Measurements from ENCODE around the gene CPSF7.

The CPSF7 gene

GRCh38 chr11:61406991-61407728, 22.6 kb downstream of the CPSF7 start:
- Histone ChIP-seq H3K27me3 (ENCODE audit: insufficient read depth, poor library complexity, severe bottlenecking) (no peaks in the 10 kb centered on the region), H3K27ac (replicated peaks) (no peak overlapping the region), H3K4me3 (replicated peaks; ENCODE audit: insufficient read depth, low read length) (no peak overlapping the region)
- DNase-seq (ENCODE audit: low read depth in 1 of 2, low spot score in 1 of 2): no peak
- TF ChIP-seq REST (IDR thresholded peaks at IDR 0.05; ENCODE audit: insufficient replicate concordance, low read depth) (no peak), SPI1 (IDR thresholded peaks at IDR 0.05; ENCODE audit: borderline replicate concordance, low read depth) (no peak), POLR2AphosphoS5 (IDR thresholded peaks at IDR 0.05; ENCODE audit: low read depth) (no peak), GABPA (IDR thresholded peaks at IDR 0.05; ENCODE audit: low read depth) (no peak), CTCF (IDR thresholded peaks at IDR 0.05; ENCODE audit: insufficient read depth, low read length) (no peak)

GRCh38 chr11:61406067-61406466, 23.7 kb downstream of the CPSF7 start:
- no peak for TF ChIP-seq CTCF (IDR thresholded peaks at IDR 0.05; ENCODE audit: insufficient read depth, low read length)
- TF ChIP-seq GABPA (IDR thresholded peaks at IDR 0.05; ENCODE audit: low read depth): no peak
- no peak for TF ChIP-seq REST (IDR thresholded peaks at IDR 0.05; ENCODE audit: insufficient replicate concordance, low read depth)
- H3K27ac ChIP-seq (replicated peaks): no peak overlapping the region
- DNase-seq (ENCODE audit: low read depth in 1 of 2, low spot score in 1 of 2): no peak
- no peaks in the 10 kb centered on the region for H3K27me3 ChIP-seq (ENCODE audit: insufficient read depth, poor library complexity, severe bottlenecking)
- H3K4me3 ChIP-seq (replicated peaks; ENCODE audit: insufficient read depth, low read length): no peak overlapping the region

GRCh38 chr11:61404641-61405040, 25.1 kb downstream of the CPSF7 start:
- no peaks in the 10 kb centered on the region for H3K27me3 ChIP-seq (ENCODE audit: insufficient read depth, poor library complexity, severe bottlenecking)
- DNase-seq (ENCODE audit: low read depth in 1 of 2, low spot score in 1 of 2): no peak
- no peak overlapping the region for H3K27ac ChIP-seq (replicated peaks)
- no peak overlapping the region for H3K4me3 ChIP-seq (replicated peaks; ENCODE audit: insufficient read depth, low read length)
- no peak for TF ChIP-seq GABPA (IDR thresholded peaks at IDR 0.05; ENCODE audit: low read depth)
- TF ChIP-seq POLR2AphosphoS5 (IDR thresholded peaks at IDR 0.05; ENCODE audit: low read depth): no peak
- no peak for TF ChIP-seq SPI1 (IDR thresholded peaks at IDR 0.05; ENCODE audit: borderline replicate concordance, low read depth)
- TF ChIP-seq REST (IDR thresholded peaks at IDR 0.05; ENCODE audit: insufficient replicate concordance, low read depth): no peak
- no peak for TF ChIP-seq CTCF (IDR thresholded peaks at IDR 0.05; ENCODE audit: insufficient read depth, low read length)

All from HL-60 (cell line).